Measurements from ENCODE around the gene TRAF3.
"Not testable (repeated sequence)": the region's sequence is repeated elsewhere in the genome, so short reads cannot be mapped to it uniquely, and the experiment has no call there.

Gene TRAF3

DNA sequence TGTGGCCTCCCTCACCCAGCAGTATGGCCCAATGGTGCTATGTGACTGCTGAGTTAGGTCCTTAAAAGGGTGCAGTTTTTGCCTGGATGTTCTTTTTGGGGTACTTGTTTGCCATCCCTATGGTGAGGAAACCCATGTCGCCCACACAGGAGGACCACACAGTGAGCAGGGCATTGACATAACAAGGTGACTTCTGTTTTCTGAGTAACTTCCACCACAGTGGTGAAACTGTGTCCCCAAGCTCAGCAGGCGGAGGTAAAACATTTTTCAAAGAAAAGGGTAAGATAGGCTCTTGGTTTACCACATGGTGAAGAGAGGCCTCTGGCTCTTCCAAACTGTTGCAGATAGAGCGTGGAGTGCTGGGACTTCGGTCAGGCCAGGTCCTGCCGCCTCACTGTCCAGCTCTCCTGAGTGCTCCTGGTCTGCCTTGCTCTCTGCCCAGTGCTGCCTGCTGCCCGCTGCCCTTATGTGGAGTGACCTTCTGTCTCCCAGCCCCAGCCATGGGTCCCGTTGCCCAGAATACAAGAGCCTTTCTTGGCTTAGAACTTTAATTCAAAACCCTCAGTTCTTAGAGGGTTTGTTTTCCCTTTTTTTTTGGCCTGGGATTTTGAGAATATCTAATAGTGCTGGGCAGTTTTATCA is 54.0 kb downstream of the TRAF3 start:
- DNase-seq, result no peak

GRCh38 chr14:102833341-102833740 is 56.1 kb downstream of the TRAF3 start:
- no peak for DNase-seq

GRCh38 chr14:102833991-102834390 is 56.7 kb downstream of the TRAF3 start:
- no peak for DNase-seq

DNA sequence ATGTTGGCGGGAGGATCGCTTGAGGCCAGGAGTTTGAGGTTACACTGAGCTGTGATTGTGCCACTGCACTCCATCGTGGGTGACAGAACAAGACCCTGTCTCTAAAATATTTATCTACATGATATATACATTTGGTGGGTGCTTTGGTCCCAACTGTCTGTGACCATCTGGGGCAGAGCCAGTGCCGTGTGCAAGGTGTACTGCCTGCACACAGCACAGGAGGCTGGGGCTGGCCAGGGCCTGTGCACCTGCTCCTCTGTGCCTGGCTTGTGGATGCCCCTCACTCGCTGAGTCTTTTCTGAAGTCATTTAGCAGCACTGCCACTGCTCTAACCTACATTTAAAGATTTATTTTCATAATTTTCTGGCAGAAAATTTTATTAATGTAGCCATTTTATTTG is 58.7 kb downstream of the TRAF3 start:
- DNase-seq, result no peak

DNA sequence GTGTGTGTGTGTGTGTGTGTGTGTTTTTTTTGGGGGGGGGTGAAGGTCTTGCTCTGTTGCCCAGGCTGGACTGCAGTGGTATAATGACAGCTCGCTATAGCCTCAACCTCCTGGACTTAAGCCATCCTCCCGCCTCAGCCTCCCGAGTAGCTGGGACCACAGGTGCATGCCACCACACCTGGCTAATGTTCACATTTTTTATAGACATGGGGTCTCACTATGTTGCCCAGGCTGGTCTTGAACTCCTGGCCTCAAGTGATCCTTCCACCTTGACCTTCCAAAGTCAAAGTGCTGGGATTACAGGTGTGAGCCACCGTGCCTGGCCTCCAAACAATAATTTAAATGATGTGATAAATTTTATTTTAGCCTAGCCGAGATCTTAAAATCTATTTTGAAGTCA is 59.9 kb downstream of the TRAF3 start:
- not testable (repeated sequence) for DNase-seq

DNA sequence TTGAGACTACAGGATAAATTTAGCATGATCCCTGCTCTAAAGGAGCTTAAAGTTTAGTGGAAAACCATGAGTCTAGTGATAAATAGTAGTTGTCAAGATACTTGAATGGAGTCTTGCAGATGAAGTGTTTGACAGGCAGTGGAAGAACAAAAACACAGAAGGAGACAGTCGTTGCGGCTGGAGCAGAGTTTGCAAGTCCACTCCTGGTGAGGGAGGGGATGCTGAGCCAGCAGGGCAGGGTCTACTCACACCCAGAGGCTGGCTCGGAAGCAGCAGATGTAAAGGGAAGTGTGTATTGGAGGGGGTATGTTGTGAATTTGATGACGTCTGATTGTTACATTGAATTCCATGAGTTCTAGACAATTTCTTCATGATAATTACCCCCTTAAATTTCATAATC is 61.3 kb downstream of the TRAF3 start:
- DNase-seq, result no peak

DNA sequence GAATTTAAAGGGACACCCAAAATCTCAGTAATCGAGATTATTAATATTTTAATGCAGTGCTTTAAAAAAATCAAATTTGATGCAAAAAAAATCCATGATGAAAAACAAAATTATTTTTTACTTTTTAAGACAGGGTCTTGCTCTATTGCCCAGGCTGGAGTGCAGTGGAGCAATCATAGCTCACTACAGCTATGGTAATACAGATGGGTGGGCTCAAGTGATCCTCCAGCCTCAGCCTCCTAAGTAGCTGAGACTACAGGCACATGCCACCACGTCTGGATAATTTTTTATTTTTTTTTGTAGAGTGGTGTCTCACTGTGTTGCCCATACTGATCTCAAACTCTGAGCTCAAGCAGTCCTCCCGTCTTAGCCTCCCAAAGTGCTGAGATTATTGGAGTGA is 62.9 kb downstream of the TRAF3 start:
- no peak for DNase-seq

- DNase-seq, result no peak
Measured at GRCh38 chr14:102840771-102841528, 63.7 kb downstream of the TRAF3 start.

DNA sequence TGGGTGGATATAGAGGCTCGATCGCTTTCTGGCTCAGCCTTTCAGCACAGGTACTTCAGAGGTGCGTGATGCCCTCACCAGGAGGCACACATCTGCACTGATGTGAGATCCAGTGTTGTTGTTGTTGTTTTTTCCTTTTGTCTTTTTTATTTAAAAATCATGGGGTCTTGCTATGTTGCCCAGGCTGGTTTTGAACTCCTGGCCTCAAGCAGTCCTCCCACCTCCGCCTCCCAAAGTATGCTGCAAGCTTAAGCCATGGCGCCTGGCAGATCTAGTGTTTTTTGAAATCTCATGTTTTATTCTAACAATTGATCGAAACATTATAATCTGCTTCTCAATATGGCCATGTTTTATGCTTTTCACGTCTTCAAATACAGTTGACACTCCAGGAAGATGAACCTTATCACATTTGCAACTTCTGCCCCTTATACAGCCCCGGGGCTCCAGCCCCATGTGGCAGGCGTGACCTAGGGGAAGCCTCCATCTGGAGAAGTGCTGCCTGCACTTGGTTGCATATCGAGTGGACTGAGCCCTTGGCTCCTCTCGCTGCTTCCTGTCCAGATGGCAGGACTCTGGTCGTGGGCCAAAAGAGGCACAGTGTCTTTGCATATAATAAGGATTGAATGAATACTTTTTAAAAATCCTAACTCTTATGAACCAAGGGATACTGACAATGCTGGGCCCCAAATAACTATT is 71.7 kb downstream of the TRAF3 start:
- DNase-seq, result no peak

- no peak for DNase-seq
Measured at GRCh38 chr14:102849526-102850379, 72.5 kb downstream of the TRAF3 start.

GRCh38 chr14:102853648-102854047 is 76.4 kb downstream of the TRAF3 start:
- DNase-seq, result no peak

- DNase-seq, result no peak
Measured at GRCh38 chr14:102854091-102854703, 76.9 kb downstream of the TRAF3 start.

DNA sequence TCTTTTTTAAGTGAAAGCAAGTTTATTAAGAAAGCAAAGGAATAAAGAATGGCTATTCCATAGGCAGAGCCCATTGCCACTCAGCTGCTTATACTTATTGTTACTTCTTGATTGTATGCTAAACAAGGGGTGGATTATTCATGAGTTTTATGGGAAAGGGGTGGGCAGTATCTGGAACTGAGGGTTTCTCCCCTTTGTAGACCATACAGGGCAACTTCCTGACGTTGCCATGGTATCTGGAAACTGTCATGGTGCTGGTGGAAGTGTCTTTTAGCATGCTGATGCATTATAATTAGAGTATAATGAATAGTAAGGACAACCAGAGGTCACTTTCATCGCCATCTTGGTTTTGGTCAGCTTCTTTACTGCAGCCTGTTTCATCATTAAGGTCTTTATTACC is 78.9 kb downstream of the TRAF3 start:
- no peak for DNase-seq

DNA sequence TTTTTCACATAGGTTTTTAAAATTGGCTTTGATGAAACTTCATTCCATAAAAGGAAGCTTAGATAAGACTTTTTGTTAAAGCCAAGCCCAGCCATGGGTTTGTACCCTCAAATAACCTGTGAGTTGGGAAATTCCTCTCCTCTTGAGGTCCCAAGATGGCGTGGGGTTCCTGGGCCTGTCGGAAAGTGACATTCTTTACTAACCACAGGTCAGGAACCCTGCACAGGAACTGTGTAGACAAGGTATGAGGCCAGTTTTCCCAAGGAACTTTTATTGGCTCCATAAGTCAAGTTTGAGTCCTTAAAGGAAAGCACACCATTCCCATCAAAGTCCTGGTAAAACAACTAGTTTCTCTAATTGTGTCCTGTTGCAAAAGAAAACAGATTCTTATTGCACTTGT is 80.2 kb downstream of the TRAF3 start:
- DNase-seq, result no peak

GRCh38 chr14:102859911-102860310 is 82.7 kb downstream of the TRAF3 start:
- no peak for DNase-seq

- DNase-seq, result no peak
Measured at GRCh38 chr14:102862154-102862773, 85.0 kb downstream of the TRAF3 start.

DNA sequence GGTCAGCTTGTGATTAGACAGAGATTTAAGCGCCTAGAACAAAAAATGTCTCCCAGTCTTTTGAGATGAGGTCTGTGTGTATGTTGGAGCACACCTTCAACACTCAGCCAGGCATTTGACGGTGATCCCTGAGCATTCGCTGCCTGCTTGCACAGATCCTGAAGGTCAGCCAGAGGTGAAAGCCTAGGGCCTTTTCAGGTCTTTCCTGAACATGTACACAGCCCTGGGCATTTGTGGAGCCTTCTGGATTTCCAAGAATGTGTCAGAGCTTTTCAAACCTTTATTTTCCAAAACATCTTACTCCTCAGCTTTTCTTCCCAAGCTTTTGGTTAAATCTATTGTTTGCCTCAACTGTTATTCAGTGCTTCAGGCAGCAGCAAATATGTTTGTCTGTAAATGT is 86.1 kb downstream of the TRAF3 start:
- no peak for DNase-seq

GRCh38 chr14:102865916-102866315 is 88.7 kb downstream of the TRAF3 start:
- DNase-seq, result not testable (repeated sequence)

GRCh38 chr14:102866982-102867761 is 89.9 kb downstream of the TRAF3 start:
- no peak for DNase-seq

DNA sequence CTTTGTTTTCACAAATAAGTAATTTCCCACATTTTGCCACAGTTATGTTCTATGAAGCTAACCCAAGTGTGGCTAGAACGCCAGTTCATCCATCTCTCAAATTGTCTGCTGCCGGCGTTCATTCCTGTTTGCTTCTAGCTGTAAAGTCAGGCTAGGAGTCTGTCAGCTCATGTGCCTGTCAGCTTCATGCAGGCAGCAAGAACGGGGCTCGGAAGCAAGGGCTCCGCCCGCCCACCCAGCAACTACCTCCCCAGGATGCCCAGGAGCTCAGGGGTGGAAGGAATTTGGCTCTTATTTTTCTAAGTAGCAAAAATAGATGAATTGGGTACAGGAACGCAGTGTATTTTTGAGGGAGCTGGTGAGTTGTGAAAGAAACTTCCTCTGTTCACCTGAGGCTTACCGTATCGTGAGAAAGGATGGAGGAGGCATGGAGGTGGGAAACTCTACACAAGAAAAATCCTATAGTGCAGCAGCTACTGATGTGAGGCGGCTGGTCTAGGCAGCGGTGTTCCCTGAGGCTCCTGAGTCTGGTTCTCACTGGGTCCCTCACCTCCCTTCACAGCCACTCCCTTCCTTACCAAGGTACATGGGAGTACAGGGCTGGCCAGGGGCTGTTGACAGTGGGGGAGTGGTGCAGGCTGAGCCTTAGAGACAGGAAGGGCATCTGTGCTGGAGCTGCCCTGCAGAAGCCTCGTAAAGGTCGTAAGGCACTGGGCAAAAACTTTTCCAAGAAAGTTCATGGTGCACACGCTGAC is 90.8 kb downstream of the TRAF3 start:
- DNase-seq, result no peak
